Upper lobe of left lung (tissue), 4 donors: ENCODE results near the gene SLFN12L.

Experiments used
- POLR2A ChIP-seq, 4 donors: fragments of 450-650 bp; IDR thresholded peaks; one replicate each; pipeline ENCODE4 v1.5.1; 2016 to 2017; ENCODE audit warnings: antibody characterized with exemption in 4 of 4, mild to moderate bottlenecking in 2 of 4
- POLR2AphosphoS5 ChIP-seq, 2 donors: sonication (generic); formaldehyde crosslinking; IDR thresholded peaks; one replicate each; pipeline ENCODE4 v1.5.1; 2017; ENCODE audit warnings: antibody characterized with exemption in 2 of 2

GRCh38 chr17:35429702-35430101, 107.8 kb downstream of the SLFN12L start:
- TF ChIP-seq POLR2AphosphoS5 (IDR thresholded peaks at IDR 0.05) (no peak), POLR2A (IDR thresholded peaks at IDR 0.05) (no peak)
